SKM-1 treated with dmso at 0.1 percent for 144 hours (cell line): ENCODE data around the gene VSIG1.
A peak's percentile ranks its signal among the peaks of the same experiment; 100 is the strongest.

Source experiments
- DNase-seq: peaks from one replicate; lab custom pipeline; 2025; ENCODE audit not compliant: unreplicated experiment; lab: John Stamatoyannopoulos, UW

The VSIG1 gene

DNA sequence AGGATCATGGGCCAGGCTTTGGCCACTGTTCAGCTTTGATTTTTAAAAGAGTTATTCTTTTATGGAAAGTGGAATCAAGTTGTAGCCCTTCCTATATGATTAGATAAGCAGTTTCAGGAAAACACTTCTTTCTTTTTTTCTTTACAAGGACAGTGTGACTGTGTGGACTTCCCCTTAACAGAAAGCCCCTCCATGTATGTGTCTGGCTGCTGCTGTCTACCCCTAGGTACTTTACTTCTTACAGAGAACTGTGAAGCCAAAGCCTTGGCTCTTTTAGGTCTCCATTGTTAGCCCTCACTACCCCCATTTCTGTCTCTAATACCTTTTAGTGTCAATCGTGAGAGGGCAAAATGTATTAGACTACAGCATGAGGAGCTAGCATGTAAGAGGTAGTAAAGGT lies 19.1 kb downstream of the VSIG1 start:
- no peak for DNase-seq

DNA sequence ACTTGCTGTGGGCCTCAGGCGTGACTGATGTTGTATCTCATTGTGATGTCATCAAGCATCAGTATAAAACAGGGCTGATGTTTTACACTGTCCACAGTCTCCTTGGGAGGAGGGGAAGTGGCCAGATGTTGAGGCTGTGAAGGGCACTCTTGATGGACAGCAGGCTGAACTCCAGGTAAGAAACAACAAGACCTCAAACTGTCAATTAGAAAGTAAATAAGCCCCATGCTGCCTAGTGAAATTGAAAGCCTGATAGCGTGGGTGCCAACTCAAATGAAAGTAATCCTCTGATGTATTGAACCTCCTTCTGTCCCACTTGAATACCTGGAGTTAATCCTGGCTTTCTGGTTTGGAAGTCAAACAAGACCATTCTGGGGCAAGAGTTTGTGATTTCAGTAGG lies 19.7 kb downstream of the VSIG1 start:
- no peak for DNase-seq

DNA sequence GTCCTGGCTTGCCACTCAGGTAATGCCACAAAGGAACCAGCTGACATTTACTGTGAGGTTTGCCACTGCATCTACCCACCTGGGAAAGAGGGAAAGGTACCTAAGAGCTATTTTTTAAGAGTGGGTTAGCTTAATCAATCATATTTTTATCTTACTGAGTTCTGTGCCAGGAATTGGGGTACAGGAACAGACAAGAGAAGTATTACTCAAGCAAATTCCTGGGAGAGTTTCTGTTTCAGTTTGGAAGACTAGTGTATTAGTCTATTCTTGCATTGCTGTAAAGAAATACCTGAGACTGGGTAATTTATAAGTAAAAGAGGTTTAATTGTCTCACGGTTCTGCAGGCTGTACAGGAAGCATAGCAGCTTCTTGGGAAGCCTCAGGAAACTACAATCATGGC lies 23.3 kb downstream of the VSIG1 start:
- DNase-seq = no peak

GRCh38 chrX:108070891-108071290 lies 26.0 kb downstream of the VSIG1 start:
- DNase-seq = no peak

DNA sequence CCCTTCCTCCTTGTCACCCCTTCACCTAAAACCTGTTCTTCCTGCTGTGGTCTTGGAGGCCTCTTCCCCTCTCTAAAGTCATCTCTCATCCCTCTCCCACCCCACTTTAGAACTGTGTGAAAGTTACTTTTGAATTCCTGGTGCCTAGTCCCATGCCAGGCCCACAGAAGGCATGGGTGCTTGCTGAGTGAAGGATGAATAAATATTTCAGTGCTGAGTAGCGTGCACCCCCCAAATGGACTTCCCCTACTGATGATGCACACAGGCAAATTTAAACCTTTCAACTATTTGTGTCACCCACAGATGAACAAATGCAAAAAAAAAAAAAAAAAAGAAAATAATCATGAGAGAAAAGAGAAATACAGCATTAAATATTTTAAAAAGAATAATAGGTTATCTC lies 26.7 kb downstream of the VSIG1 start:
- no peak for DNase-seq

GRCh38 chrX:108072746-108073145 lies 27.9 kb downstream of the VSIG1 start:
- DNase-seq = no peak

- DNase-seq = no peak
Observed at GRCh38 chrX:108081110-108081509, 36.2 kb downstream of the VSIG1 start.

DNA sequence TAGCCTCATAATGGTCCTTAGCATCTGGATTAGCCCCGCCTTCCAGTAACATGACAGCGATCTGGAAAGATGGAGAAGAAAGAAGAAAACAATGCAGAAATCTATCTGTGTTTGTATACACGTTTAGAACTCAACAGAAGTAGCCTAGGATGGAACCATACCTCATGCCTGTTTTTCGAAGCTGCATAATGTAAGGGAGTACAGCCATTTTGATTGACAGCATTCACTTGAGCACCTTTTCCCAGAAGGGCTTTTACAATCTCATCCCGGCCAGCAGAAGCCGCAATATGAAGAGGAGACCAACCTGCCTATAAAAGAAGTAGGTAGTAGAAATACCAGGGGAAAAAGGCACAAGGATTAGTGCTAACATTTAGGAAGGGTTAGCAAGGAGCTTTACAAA lies 42.9 kb downstream of the VSIG1 start:
- no peak for DNase-seq

GRCh38 chrX:108088511-108088910 lies 43.6 kb downstream of the VSIG1 start:
- no peak for DNase-seq

DNA sequence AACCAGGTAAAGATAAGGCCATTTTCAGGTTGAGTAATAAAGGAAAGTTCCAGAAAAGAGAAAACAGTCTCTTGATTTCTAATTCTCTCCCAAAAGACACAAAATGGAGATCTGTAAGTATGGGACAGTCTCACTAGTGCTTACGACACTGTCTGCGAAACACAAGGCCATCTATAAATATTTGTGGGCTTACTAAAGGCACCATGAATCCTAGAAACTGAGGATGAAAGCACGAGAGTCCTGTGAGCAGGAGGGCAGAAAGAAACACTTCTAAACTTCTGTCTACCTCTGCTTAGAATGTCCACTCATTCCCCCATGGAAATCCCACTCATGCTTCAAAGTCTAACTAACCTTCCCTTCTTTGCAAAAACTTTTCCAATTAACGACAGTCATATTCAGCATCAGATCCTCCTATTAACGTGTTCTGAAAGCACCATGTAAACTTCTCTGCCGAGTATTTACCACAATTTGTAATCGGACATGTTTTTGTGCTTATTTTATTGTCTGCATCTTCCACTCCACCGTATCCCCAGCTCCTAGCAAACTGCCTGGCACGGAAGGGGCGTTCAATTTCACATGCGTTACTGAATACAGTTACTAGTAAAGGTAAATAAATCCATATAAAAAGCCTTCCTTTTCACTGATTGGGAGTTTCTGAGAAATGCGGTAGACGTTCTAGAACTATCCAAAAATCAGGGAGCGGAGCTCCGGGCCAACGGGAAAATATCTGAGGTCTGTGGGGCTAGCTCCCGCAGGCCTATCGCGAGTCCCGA lies 45.8 kb downstream of the VSIG1 start:
- DNase-seq = no peak

GRCh38 chrX:108091264-108091877 lies 46.5 kb downstream of the VSIG1 start, which contains the start of the genes ATG4A and PSMD10:
Gene ATG4A (plus strand): TSS chrX:108091778. CDS start chrX:108091827, 49 bp downstream.
Gene PSMD10 (minus strand): TSS chrX:108091542. CDS start chrX:108091520, 22 bp downstream.
- peak; percentile 91 for DNase-seq

DNA sequence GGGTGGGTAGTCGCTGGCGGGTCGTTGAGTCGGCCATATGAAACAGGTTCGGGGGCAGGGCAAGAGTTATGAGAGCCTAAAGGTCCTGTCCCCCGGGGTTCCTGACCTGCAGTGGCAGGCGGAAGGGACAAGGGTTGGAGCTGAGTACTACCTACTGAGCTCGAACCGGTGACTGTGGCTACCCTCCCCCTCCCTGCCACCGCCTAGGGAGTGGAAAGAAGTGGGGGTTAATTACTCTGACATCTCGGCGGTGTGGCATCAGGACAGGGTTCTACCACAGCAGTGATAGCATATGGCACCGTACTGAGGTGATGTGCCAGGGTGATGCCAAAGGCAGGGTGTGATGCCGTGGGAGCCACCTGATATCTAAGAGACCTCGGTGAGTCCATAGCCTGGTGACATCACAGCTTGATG lies 47.0 kb downstream of the VSIG1 start:
- DNase-seq = no peak

DNA sequence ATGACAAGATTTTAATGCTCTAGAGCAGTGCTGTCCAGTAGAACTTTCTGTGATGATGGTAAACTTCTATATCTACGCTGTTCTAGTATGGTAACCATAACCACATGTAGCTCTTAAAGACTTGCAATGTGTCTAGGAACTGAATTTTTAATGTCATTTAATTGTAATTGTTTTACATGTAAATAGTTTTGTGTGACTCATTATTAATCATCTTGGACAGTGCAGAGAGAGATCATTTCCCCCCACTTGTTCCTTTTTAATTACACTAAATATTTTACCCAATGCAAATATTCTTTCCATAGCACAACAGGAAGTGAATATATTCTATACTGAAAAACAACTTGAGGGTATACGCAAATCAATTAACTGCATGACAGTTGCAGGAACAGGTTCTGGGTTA lies 52.5 kb downstream of the VSIG1 start:
- no peak for DNase-seq

GRCh38 chrX:108105473-108105872 lies 60.6 kb downstream of the VSIG1 start:
- DNase-seq = no peak

GRCh38 chrX:108114541-108114940 lies 69.7 kb downstream of the VSIG1 start:
- no peak for DNase-seq

DNA sequence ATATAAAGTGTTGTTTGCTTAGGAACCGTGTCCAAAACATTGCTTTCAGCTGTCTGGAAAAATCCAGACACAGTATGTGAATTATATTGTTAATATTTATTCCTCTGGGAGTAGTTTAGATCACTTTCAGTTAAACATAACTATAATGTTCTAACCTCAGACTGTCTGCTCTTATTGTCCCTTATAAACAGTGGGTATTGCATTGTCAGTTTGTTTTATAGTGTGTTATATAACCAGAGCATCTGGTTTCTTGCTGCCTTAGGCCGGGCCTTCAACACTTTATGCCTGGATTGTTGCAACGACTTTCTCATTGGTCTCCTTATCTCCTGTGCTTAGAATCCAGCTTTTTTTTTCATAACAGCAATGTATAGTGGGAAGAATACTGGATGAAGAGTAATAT lies 73.1 kb downstream of the VSIG1 start:
- no peak for DNase-seq

DNA sequence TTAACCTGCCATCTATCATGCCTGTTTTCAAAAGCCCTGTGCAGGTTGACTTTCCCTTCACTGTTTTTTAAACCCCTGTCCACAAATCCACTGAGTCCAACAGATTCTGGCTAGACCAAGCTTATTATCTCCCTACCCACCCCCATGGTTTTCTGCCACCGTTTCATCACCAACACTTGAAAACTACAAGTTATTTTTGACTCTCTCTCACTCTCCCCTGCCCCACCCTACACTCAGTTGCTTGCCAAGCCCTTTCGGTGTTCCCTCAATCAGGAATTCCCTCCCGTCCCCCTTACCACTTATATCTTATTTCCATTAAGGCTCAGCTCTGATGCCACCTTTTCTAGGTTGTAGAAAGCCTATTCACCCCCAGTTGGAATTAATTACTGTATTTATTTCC lies 76.4 kb downstream of the VSIG1 start:
- DNase-seq = no peak

DNA sequence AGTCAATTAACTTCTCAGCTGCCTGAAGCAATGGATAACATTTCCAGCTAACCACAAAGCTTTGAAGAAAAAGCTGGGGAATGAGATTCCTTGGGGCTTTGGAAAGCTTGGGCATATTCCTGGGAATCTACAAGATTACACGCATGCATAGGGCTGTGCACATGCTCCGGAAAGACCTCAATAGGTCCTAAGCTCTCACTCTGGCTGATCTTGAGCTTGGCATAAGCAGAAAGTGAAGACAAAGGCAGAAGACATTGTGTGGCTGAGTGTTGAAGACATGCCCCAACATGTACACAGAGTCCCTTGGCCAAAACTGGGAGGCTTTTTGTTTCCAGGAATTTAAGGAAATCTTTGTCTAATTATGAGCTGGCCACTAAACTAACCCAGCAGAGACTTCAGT lies 77.9 kb downstream of the VSIG1 start:
- no peak for DNase-seq

DNA sequence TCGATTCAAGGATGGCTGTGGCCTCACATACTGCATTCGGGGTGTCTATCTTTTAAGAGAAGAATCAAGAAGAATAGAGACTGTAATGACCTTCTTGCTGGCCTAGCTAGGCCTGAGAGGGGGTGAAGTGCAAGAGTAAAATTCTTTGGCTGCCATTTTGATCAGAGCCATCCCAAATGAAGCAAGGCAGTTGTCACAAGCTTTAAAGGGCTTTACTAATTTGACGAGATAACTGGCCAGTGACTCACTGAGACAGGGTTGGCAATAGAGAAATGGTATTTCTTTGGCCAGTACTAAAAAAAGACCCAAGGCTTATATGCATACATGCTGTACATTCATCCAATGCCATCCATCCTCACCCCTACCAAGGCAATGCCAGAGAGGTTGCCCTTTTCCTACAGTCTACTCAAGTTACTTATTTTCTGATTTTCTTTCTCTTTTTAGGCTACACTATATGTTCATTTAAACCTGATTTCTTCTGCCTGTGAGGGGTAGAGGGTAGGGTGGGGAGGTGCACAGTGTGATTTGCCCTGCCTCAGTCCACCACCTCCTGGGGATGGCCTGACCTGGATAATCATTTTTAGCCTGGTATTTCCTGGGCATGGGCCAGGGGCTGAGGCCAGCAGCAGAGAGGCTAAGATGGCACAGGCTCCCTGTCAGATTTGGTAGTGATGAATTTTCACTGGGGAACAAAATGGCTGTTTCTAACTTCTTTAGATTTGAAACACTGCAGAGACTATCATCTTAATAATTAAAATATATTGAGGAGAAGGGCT lies 78.9 kb downstream of the VSIG1 start:
- DNase-seq = no peak

DNA sequence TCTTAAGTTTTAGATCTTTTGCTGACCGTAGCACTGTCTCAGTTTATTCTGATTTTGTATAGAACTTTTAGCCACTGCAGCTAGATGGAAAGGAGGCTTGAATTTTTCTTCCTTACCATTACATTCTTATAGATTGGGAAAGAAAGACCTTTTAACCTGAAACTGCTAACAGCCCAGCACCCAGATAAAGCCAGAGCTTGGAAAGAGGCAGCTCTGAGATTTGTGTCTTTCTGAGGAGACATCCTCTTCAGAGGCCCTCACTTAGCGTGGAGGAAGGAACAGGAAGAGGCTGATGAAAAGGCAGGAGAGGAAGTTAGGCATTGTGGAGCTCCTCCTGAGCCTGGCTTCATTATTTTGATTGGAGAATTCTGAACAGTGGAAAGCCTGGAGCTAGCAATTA lies 81.8 kb downstream of the VSIG1 start:
- DNase-seq = no peak

DNA sequence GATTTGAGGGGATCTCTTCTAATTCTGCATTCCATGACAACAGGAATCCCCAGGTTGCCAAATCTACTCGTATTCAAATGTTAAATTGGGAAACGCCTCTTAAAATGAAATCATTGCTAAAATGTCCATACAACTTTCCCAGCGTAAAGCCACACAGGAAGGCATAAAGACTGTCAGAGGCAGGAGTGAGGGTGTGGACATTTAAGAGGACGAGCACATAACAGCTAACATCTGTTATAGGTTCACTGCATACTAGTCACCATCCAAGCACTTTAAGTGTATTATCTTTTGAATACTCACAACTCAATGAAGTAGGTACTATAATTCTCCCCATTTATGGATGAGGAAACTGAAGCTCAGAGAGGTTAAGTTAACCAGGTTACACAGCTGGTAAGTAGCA lies 82.3 kb downstream of the VSIG1 start:
- DNase-seq = no peak
